ENCODE results near the gene DBF4. TPM values are rescaled to one million over a fixed set of nuclear protein-coding genes. Genes with fewer than 3 reads are reported as not detected.

The DBF4 gene
- total RNA-seq, 1 experiment from 2014 or later: 52.7 TPM

GRCh38 chr7:87833130-87833529, 43.2 kb upstream of the DBF4 start:
- no TSS peak for BruUV-seq (replicated peaks)
- Histone ChIP-seq H3K4me1 (replicated peaks; ENCODE audit: insufficient read depth) (no peaks in the 10 kb centered on the region), H3K4me3 (no peak overlapping the region), H2AFZ (no peak overlapping the region), H3K27me3 (ENCODE audit: insufficient read depth, low read depth) (no peaks in the 10 kb centered on the region), H3K4me2 (no peak overlapping the region), H4K20me1 (ENCODE audit: insufficient read depth) (no peaks in the 10 kb centered on the region), H3K79me2 (ENCODE audit: low read depth) (no peaks in the 10 kb centered on the region), H3K36me3 (ENCODE audit: low read depth) (no peaks in the 10 kb centered on the region), H3K9me2 (ENCODE audit: insufficient read depth) (no peaks in the 10 kb centered on the region), H3F3A (ENCODE audit: insufficient read depth, low read depth) (no peaks in the 10 kb centered on the region), H3K27ac (no peak overlapping the region), H3K9me3 (ENCODE audit: insufficient read depth, low read depth) (0 out of 2 replicates have a peak, but pooled peaks cover 8% of the 10 kb centered on the region)
- intact Hi-C loops (cut with micrococcal nuclease; ENCODE audit: unreplicated experiment): no loop called here
- TF ChIP-seq CTCF (conservative IDR thresholded peaks at IDR 0.05) (no peak), EZH2 (IDR thresholded peaks at IDR 0.05; ENCODE audit: low read depth) (no peak)
- no peak for DNase-seq
- POLR2A ChIA-PET (ENCODE audit: unreplicated experiment): no interaction called here
- CTCF ChIA-PET: no interaction called here

- DNase-seq: no peak
- no peak overlapping the region for H3K4me3 ChIP-seq
- no peak overlapping the region for H3K4me2 ChIP-seq
- intact Hi-C loops (cut with micrococcal nuclease; ENCODE audit: unreplicated experiment): no loop called here
- H3K9me2 ChIP-seq (ENCODE audit: insufficient read depth): no peaks in the 10 kb centered on the region
- H3F3A ChIP-seq (ENCODE audit: insufficient read depth, low read depth): no peaks in the 10 kb centered on the region
- H3K36me3 ChIP-seq (ENCODE audit: low read depth): no peaks in the 10 kb centered on the region
- no peaks in the 10 kb centered on the region for H3K9me3 ChIP-seq (ENCODE audit: insufficient read depth, low read depth)
- CTCF ChIA-PET: no interaction called here
- no peaks in the 10 kb centered on the region for H4K20me1 ChIP-seq (ENCODE audit: insufficient read depth)
- H3K27ac ChIP-seq: no peak overlapping the region
- no peaks in the 10 kb centered on the region for H3K4me1 ChIP-seq (replicated peaks; ENCODE audit: insufficient read depth)
- POLR2A ChIA-PET (ENCODE audit: unreplicated experiment): interaction anchor here (0.6 kb wide), 1 partner anchor 38 kb away, joined by 3 read pairs; the partner anchor contains the start of genes DBF4 and SLC25A40
- H3K27me3 ChIP-seq (ENCODE audit: insufficient read depth, low read depth): no peaks in the 10 kb centered on the region
- no peak overlapping the region for H2AFZ ChIP-seq
- TF ChIP-seq CTCF (conservative IDR thresholded peaks at IDR 0.05) (no peak), EZH2 (IDR thresholded peaks at IDR 0.05; ENCODE audit: low read depth) (no peak)
- BruUV-seq (replicated peaks): no TSS peak
- no peaks in the 10 kb centered on the region for H3K79me2 ChIP-seq (ENCODE audit: low read depth)
Measured at GRCh38 chr7:87837597-87837996, 38.7 kb upstream of the DBF4 start.

GRCh38 chr7:87850836-87851593, 25.3 kb upstream of the DBF4 start:
- TF ChIP-seq CTCF (conservative IDR thresholded peaks at IDR 0.05) (no peak), EZH2 (IDR thresholded peaks at IDR 0.05; ENCODE audit: low read depth) (no peak)
- H3K4me3 ChIP-seq: no peak overlapping the region
- H3K36me3 ChIP-seq (ENCODE audit: low read depth): peaks cover 3% of the 10 kb centered on the region; the same call in 1 of the 2 replicates
- DNase-seq: no peak
- H3F3A ChIP-seq (ENCODE audit: insufficient read depth, low read depth): no peaks in the 10 kb centered on the region; the same call in 1 of the 2 replicates
- no peaks in the 10 kb centered on the region for H3K9me2 ChIP-seq (ENCODE audit: insufficient read depth)
- intact Hi-C loops (cut with micrococcal nuclease; ENCODE audit: unreplicated experiment): no loop called here
- H3K27ac ChIP-seq: no peak overlapping the region
- BruUV-seq (replicated peaks): no TSS peak
- H3K79me2 ChIP-seq (ENCODE audit: low read depth): no peaks in the 10 kb centered on the region
- ChIA-PET POLR2A (ENCODE audit: unreplicated experiment) (no interaction called here), CTCF (no interaction called here)
- H3K27me3 ChIP-seq (ENCODE audit: insufficient read depth, low read depth): no peaks in the 10 kb centered on the region
- H4K20me1 ChIP-seq (ENCODE audit: insufficient read depth): no peaks in the 10 kb centered on the region
- H3K4me2 ChIP-seq: no peak overlapping the region
- H3K4me1 ChIP-seq (replicated peaks; ENCODE audit: insufficient read depth): peaks cover 7% of the 10 kb centered on the region
- no peak overlapping the region for H2AFZ ChIP-seq
- peaks cover 7% of the 10 kb centered on the region for H3K9me3 ChIP-seq (ENCODE audit: insufficient read depth, low read depth)

Measured in PC-9 (cell line).